Measurements from ENCODE around the gene LSM14B.

DNA sequence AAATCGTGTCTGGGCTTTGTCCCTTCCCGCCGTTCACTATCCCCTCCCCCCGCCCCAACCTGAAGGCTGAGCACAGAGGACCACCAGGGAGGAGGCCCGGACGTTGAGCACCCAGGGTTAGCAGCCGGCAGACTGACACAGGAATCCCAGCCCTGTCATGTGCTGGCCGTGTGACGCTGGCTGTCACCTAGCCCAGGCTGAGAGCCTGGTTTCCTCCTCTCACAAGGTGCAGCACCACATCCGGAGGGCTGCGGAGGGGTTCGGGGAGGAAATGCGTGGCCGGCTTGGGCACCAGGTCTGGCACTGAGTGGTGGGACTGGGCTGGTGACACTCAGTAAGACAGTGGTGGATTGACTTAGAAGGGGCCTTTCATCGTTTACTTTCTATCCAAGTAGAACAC lies 4.6 kb upstream of the LSM14B start:
- no peak for TF ChIP-seq POLR2A (IDR thresholded peaks at IDR 0.05)
- TF ChIP-seq, protein P1, sequence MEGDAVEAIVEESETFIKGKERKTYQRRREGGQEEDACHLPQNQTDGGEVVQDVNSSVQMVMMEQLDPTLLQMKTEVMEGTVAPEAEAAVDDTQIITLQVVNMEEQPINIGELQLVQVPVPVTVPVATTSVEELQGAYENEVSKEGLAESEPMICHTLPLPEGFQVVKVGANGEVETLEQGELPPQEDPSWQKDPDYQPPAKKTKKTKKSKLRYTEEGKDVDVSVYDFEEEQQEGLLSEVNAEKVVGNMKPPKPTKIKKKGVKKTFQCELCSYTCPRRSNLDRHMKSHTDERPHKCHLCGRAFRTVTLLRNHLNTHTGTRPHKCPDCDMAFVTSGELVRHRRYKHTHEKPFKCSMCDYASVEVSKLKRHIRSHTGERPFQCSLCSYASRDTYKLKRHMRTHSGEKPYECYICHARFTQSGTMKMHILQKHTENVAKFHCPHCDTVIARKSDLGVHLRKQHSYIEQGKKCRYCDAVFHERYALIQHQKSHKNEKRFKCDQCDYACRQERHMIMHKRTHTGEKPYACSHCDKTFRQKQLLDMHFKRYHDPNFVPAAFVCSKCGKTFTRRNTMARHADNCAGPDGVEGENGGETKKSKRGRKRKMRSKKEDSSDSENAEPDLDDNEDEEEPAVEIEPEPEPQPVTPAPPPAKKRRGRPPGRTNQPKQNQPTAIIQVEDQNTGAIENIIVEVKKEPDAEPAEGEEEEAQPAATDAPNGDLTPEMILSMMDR (IDR thresholded peaks at IDR 0.05) = no peak
